GM19438 (cell line): Measurements from ENCODE around the gene NEURL1.

ENCODE experiments used
- ATAC-seq: cut with Tn5 transposase; IDR thresholded peaks from one replicate; pipeline ENCODE4 v1.9.1; 2021; ENCODE audit warnings: low read depth; ENCODE audit not compliant: unreplicated experiment

Gene NEURL1

GRCh38 chr10:103543617-103544525 lies 50.4 kb downstream of the NEURL1 start:
- no peak for ATAC-seq

GRCh38 chr10:103544657-103545310 lies 51.3 kb downstream of the NEURL1 start:
- no peak for ATAC-seq

GRCh38 chr10:103545366-103545765 lies 51.9 kb downstream of the NEURL1 start:
- no peak for ATAC-seq

GRCh38 chr10:103545771-103546281 lies 52.3 kb downstream of the NEURL1 start:
- no peak for ATAC-seq

GRCh38 chr10:103546401-103546800 lies 52.9 kb downstream of the NEURL1 start:
- ATAC-seq = no peak

- no peak for ATAC-seq
These were observed 54.0 kb downstream of the NEURL1 start for GRCh38 chr10:103547391-103547946.

GRCh38 chr10:103548006-103548405 lies 54.5 kb downstream of the NEURL1 start:
- ATAC-seq = no peak

- no peak for ATAC-seq
These were observed 55.3 kb downstream of the NEURL1 start for GRCh38 chr10:103548581-103549348.

- ATAC-seq = no peak
These were observed 55.8 kb downstream of the NEURL1 start for GRCh38 chr10:103549349-103549685.

- no peak for ATAC-seq
These were observed 56.7 kb downstream of the NEURL1 start for GRCh38 chr10:103550229-103550628.

- no peak for ATAC-seq
These were observed 58.4 kb downstream of the NEURL1 start for GRCh38 chr10:103551619-103552602.

GRCh38 chr10:103552856-103553742 lies 59.6 kb downstream of the NEURL1 start:
- no peak for ATAC-seq

- no peak for ATAC-seq
These were observed 60.4 kb downstream of the NEURL1 start for GRCh38 chr10:103553743-103554487.

- ATAC-seq = no peak
These were observed 61.2 kb downstream of the NEURL1 start for GRCh38 chr10:103554488-103555324.

GRCh38 chr10:103555325-103555649 lies 61.8 kb downstream of the NEURL1 start:
- no peak for ATAC-seq

- ATAC-seq = no peak
These were observed 62.2 kb downstream of the NEURL1 start for GRCh38 chr10:103555712-103556111.

GRCh38 chr10:103556383-103557007 lies 63.0 kb downstream of the NEURL1 start:
- no peak for ATAC-seq
